SK-N-SH treated with all-trans-retinoic acid at 6 μM for 48 hours (cell line): ENCODE results near the gene PAX5.

Source experiments
- ATAC-seq: fragments of 200-7000 bp; cut with Tn5 transposase; 3 replicates; pipeline ENCODE4 v1.9.1; 2020; ENCODE audit warnings: mild to moderate bottlenecking, moderate library complexity
- ARNTL ChIP-seq: fragments of 450-650 bp; formaldehyde crosslinking; IDR thresholded peaks from 2 replicates; pipeline ENCODE4 v1.5.0; 2020; ENCODE audit warnings: low read depth, mild to moderate bottlenecking, moderate library complexity, borderline replicate concordance
- CSDC2 ChIP-seq: fragments of 250-450 bp; sonication (Bioruptor Pico); IDR thresholded peaks from 2 replicates; pipeline ENCODE4 v1.5.0; 2020; ENCODE audit warnings: mild to moderate bottlenecking, moderate library complexity
- ESRRG ChIP-seq: fragments of 250-450 bp; sonication (Bioruptor Pico); IDR thresholded peaks from 2 replicates; pipeline ENCODE4 v1.6.1; 2021; ENCODE audit warnings: mild to moderate bottlenecking
- GLIS3 ChIP-seq: fragments of 250-450 bp; sonication (Bioruptor Pico); IDR thresholded peaks from 2 replicates; pipeline ENCODE4 v1.5.0; 2020; ENCODE audit warnings: mild to moderate bottlenecking, moderate library complexity
- ISL1 ChIP-seq: fragments of 250-450 bp; sonication (Bioruptor Pico); IDR thresholded peaks from 2 replicates; pipeline ENCODE4 v2.1.2; 2022; ENCODE audit warnings: mild to moderate bottlenecking, moderate library complexity
- OSR1 ChIP-seq: fragments of 250-450 bp; sonication (Bioruptor Pico); IDR thresholded peaks from 2 replicates; pipeline ENCODE4 v1.8.0; 2022; ENCODE audit warnings: moderate library complexity, mild to moderate bottlenecking, inconsistent platforms
- PPARA ChIP-seq: fragments of 250-450 bp; sonication (Bioruptor Pico); IDR thresholded peaks from 2 replicates; pipeline ENCODE4 v1.5.0; 2020; ENCODE audit warnings: mild to moderate bottlenecking, borderline replicate concordance
- RARB ChIP-seq: fragments of 250-450 bp; sonication (Bioruptor Pico); IDR thresholded peaks from 2 replicates; pipeline ENCODE4 v1.8.0; 2021; ENCODE audit warnings: mild to moderate bottlenecking, moderate library complexity
- SNAI2 ChIP-seq: fragments of 250-450 bp; sonication (Bioruptor Pico); IDR thresholded peaks from 2 replicates; pipeline ENCODE4 v1.5.0; 2020; ENCODE audit warnings: mild to moderate bottlenecking, moderate library complexity
- TCF4 ChIP-seq: fragments of 250-450 bp; sonication (Bioruptor Pico); IDR thresholded peaks from 2 replicates; pipeline ENCODE4 v1.8.0; 2021; ENCODE audit warnings: mild to moderate bottlenecking, moderate library complexity, borderline replicate concordance
- ZC3H10 ChIP-seq: fragments of 250-450 bp; sonication (Bioruptor Pico); IDR thresholded peaks from 2 replicates; pipeline ENCODE4 v1.5.1; 2021; ENCODE audit warnings: mild to moderate bottlenecking, moderate library complexity
- ZFP3 ChIP-seq: fragments of 250-450 bp; sonication (Bioruptor Pico); IDR thresholded peaks from 2 replicates; pipeline ENCODE4 v1.5.0; 2020; ENCODE audit warnings: mild to moderate bottlenecking, moderate library complexity
- ZFP30 ChIP-seq: fragments of 450-650 bp; formaldehyde crosslinking; IDR thresholded peaks from 2 replicates; pipeline ENCODE4 v1.5.0; 2022; ENCODE audit warnings: mild to moderate bottlenecking, moderate library complexity
- ZNF565 ChIP-seq: fragments of 450-650 bp; formaldehyde crosslinking; conservative IDR thresholded peaks from 2 replicates; pipeline ENCODE4 v1.5.0; 2020; ENCODE audit warnings: low read depth, mild to moderate bottlenecking, moderate library complexity
- ZNF70 ChIP-seq: fragments of 450-650 bp; formaldehyde crosslinking; IDR thresholded peaks from 2 replicates; pipeline ENCODE4 v1.5.0; 2020; ENCODE audit warnings: mild to moderate bottlenecking, moderate library complexity
- ZNF8 ChIP-seq: fragments of 450-650 bp; formaldehyde crosslinking; IDR thresholded peaks from 2 replicates; pipeline ENCODE4 v1.5.0; 2020; ENCODE audit warnings: mild to moderate bottlenecking, moderate library complexity
- TF ChIP-seq, protein P1 (sequence below): fragments of 250-450 bp; sonication (Bioruptor Pico); IDR thresholded peaks from 2 replicates; pipeline ENCODE4 v1.5.1; 2021; ENCODE audit warnings: mild to moderate bottlenecking, moderate library complexity
- TF ChIP-seq, protein P2 (sequence below): fragments of 250-450 bp; sonication (Bioruptor Pico); IDR thresholded peaks from 2 replicates; pipeline ENCODE4 v1.5.0; 2020; ENCODE audit warnings: mild to moderate bottlenecking, moderate library complexity
- TF ChIP-seq, protein P3 (sequence below): fragments of 250-450 bp; sonication (Bioruptor Pico); IDR thresholded peaks from 2 replicates; pipeline ENCODE4 v1.8.0; 2020; ENCODE audit warnings: mild to moderate bottlenecking, moderate library complexity, borderline replicate concordance
- TF ChIP-seq, protein P4 (sequence below): fragments of 250-450 bp; sonication (Bioruptor Pico); IDR thresholded peaks from 2 replicates; pipeline ENCODE4 v1.5.1; 2020; ENCODE audit warnings: low read depth, mild to moderate bottlenecking, moderate library complexity
- TF ChIP-seq, protein P5 (sequence below): fragments of 250-450 bp; sonication (Bioruptor Pico); IDR thresholded peaks from 2 replicates; pipeline ENCODE4 v1.8.0; 2021; ENCODE audit warnings: low read depth, mild to moderate bottlenecking, moderate library complexity, borderline replicate concordance

Gene PAX5

DNA sequence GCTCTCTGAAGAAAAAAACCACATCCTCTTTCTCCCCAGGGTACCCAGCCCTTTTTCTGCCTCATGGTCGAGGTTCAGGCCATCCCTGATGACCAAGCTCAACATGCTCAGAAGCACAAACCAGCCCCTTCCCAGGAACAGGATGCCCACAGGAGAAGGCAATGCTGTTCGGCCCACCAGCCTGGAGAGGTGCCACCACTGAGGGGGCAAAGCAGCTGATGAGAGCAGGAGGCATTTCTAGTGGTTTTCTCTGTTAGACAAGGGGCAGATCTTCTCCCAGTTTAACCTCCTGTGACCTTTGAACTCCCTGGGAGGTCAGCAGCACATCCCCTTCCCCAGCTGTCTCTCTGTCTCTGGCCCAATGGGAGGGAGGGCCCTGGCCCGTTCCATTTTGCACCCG, 73.0 kb downstream of the PAX5 start:
- TF ChIP-seq PPARA (CRISPR knock-in tag) (no peak), CSDC2 (no peak), OSR1 (CRISPR knock-in tag) (no peak), SNAI2 (no peak), ZNF8 (CRISPR knock-in tag) (no peak), ZFP30 (CRISPR knock-in tag) (no peak), ISL1 (CRISPR knock-in tag) (no peak), ZNF70 (CRISPR knock-in tag) (no peak), ESRRG (CRISPR knock-in tag) (no peak), RARB (CRISPR knock-in tag) (no peak), ZNF565 (no peak), GLIS3 (no peak), ZC3H10 (CRISPR knock-in tag) (no peak), ZFP3 (CRISPR knock-in tag) (no peak), ARNTL (CRISPR knock-in tag) (no peak)
- TF ChIP-seq, protein P1, sequence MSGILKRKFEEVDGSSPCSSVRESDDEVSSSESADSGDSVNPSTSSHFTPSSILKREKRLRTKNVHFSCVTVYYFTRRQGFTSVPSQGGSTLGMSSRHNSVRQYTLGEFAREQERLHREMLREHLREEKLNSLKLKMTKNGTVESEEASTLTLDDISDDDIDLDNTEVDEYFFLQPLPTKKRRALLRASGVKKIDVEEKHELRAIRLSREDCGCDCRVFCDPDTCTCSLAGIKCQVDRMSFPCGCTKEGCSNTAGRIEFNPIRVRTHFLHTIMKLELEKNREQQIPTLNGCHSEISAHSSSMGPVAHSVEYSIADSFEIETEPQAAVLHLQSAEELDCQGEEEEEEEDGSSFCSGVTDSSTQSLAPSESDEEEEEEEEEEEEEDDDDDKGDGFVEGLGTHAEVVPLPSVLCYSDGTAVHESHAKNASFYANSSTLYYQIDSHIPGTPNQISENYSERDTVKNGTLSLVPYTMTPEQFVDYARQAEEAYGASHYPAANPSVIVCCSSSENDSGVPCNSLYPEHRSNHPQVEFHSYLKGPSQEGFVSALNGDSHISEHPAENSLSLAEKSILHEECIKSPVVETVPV (CRISPR knock-in tag): no peak
- TF ChIP-seq, protein P2, sequence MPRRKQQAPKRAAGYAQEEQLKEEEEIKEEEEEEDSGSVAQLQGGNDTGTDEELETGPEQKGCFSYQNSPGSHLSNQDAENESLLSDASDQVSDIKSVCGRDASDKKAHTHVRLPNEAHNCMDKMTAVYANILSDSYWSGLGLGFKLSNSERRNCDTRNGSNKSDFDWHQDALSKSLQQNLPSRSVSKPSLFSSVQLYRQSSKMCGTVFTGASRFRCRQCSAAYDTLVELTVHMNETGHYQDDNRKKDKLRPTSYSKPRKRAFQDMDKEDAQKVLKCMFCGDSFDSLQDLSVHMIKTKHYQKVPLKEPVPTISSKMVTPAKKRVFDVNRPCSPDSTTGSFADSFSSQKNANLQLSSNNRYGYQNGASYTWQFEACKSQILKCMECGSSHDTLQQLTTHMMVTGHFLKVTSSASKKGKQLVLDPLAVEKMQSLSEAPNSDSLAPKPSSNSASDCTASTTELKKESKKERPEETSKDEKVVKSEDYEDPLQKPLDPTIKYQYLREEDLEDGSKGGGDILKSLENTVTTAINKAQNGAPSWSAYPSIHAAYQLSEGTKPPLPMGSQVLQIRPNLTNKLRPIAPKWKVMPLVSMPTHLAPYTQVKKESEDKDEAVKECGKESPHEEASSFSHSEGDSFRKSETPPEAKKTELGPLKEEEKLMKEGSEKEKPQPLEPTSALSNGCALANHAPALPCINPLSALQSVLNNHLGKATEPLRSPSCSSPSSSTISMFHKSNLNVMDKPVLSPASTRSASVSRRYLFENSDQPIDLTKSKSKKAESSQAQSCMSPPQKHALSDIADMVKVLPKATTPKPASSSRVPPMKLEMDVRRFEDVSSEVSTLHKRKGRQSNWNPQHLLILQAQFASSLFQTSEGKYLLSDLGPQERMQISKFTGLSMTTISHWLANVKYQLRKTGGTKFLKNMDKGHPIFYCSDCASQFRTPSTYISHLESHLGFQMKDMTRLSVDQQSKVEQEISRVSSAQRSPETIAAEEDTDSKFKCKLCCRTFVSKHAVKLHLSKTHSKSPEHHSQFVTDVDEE (CRISPR knock-in tag): no peak
- TF ChIP-seq, protein P3, sequence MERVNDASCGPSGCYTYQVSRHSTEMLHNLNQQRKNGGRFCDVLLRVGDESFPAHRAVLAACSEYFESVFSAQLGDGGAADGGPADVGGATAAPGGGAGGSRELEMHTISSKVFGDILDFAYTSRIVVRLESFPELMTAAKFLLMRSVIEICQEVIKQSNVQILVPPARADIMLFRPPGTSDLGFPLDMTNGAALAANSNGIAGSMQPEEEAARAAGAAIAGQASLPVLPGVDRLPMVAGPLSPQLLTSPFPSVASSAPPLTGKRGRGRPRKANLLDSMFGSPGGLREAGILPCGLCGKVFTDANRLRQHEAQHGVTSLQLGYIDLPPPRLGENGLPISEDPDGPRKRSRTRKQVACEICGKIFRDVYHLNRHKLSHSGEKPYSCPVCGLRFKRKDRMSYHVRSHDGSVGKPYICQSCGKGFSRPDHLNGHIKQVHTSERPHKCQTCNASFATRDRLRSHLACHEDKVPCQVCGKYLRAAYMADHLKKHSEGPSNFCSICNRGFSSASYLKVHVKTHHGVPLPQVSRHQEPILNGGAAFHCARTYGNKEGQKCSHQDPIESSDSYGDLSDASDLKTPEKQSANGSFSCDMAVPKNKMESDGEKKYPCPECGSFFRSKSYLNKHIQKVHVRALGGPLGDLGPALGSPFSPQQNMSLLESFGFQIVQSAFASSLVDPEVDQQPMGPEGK (CRISPR knock-in tag): no peak
- TF ChIP-seq, protein P4, sequence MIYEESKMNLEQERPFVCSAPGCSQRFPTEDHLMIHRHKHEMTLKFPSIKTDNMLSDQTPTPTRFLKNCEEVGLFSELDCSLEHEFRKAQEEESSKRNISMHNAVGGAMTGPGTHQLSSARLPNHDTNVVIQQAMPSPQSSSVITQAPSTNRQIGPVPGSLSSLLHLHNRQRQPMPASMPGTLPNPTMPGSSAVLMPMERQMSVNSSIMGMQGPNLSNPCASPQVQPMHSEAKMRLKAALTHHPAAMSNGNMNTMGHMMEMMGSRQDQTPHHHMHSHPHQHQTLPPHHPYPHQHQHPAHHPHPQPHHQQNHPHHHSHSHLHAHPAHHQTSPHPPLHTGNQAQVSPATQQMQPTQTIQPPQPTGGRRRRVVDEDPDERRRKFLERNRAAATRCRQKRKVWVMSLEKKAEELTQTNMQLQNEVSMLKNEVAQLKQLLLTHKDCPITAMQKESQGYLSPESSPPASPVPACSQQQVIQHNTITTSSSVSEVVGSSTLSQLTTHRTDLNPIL (CRISPR knock-in tag): no peak
- TF ChIP-seq, all 23 proteins: peak for 0
- no peak for ATAC-seq

DNA sequence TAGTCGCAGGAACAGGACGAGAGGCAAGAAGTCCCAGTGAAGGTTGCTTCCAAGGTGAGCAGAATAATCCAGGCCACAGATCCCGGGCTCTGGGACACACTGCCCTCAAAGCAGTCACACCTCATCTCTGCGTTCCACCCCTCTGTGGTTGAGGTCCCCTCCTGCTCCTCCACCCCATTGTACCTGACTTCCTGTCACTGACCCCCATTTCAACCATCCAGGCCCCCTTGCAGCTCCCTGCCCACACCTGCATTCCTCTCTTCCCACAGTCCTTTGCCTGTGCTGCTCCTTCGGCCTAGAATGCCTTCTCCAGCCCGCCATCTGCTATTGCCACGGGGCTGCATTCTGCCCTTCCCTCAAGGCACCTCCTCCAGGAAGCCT, 73.5 kb downstream of the PAX5 start:
- no peak for TF ChIP-seq ZFP3 (CRISPR knock-in tag)
- TF ChIP-seq, protein P2 (CRISPR knock-in tag): no peak
- TF ChIP-seq RARB (CRISPR knock-in tag): no peak

DNA sequence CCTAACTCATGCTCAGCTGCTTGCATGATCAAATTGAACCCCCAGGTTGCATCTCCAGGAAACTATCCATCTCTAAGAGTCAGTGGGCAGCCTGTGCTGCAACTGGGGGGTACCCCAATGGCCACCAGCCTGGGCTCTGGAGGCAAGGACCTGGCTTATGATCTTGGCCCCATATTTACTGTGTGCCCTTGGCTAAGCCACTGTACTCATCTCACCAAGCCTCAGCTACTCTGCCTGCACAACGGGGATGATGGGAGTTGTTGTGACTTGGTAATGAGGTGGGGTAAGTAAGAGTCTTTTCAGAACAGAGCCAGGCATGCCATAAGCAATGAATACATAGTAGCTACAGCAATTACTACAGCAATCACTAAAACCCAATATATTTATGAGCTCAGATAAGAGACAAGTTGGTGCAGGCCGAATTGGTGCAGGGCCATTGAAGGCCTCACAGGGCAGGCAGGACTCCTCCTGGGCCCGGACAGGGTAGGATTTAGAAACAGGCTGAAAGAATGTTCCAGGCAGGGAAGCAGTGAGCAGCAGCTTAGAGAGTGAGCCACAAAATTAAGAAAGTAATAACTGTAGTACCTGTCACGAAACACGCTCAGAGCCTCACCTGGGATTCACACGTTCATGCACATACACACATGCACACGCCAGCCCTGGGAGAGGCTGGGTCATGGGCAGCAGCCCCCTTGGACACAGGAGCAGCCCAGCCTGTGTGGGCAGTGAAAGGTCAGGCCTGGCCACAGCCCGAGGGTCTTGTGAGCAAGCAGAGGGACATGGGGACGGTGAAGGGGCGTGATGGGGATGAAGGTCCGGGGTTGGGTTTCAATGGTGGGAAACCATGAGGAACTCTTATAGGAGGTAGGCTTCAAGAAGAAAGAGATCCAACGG, 74.1 kb downstream of the PAX5 start:
- no peak for ATAC-seq
- TF ChIP-seq, protein P1 (CRISPR knock-in tag): no peak
- TF ChIP-seq, protein P5, sequence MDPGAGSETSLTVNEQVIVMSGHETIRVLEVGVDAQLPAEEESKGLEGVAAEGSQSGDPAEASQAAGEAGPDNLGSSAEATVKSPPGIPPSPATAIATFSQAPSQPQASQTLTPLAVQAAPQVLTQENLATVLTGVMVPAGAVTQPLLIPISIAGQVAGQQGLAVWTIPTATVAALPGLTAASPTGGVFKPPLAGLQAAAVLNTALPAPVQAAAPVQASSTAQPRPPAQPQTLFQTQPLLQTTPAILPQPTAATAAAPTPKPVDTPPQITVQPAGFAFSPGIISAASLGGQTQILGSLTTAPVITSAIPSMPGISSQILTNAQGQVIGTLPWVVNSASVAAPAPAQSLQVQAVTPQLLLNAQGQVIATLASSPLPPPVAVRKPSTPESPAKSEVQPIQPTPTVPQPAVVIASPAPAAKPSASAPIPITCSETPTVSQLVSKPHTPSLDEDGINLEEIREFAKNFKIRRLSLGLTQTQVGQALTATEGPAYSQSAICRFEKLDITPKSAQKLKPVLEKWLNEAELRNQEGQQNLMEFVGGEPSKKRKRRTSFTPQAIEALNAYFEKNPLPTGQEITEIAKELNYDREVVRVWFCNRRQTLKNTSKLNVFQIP (CRISPR knock-in tag): no peak
- TF ChIP-seq GLIS3 (no peak), TCF4 (CRISPR knock-in tag) (no peak), ARNTL (CRISPR knock-in tag) (no peak), ESRRG (CRISPR knock-in tag) (no peak), RARB (CRISPR knock-in tag) (no peak), ZNF70 (CRISPR knock-in tag) (no peak), ISL1 (CRISPR knock-in tag) (no peak), OSR1 (CRISPR knock-in tag) (no peak), ZC3H10 (CRISPR knock-in tag) (no peak), CSDC2 (no peak)
- TF ChIP-seq, protein P4 (CRISPR knock-in tag): no peak

More for the DNA sequence above, 73.5 kb downstream of the PAX5 start:
- ATAC-seq: no peak
